HepG2 (cell line): ENCODE measurements around the gene POLR3H. TPM values are rescaled to one million over a fixed set of nuclear protein-coding genes. Genes with fewer than 3 reads are reported as not detected.

Source experiments
- ATAC-seq: fragments of 200-7000 bp; cut with Tn5 transposase; 3 replicates; pipeline ENCODE4 v1.9.1; 2020; ENCODE audit warnings: mild to moderate bottlenecking, moderate library complexity
- BruUV-seq: library from RNA; stranded (reverse); fragments of 400-500 nt; replicated peaks from 2 replicates; lab custom pipeline; 2021; lab: Mats Ljungman, UMichigan
- CTCF ChIA-PET: fragments of 300-600 bp; formaldehyde crosslinking; extraction: SDS; loops from one replicate; lab custom pipeline; 2021; ENCODE audit warnings: low total read pairs, inconsistent platforms, low intra/inter-chr PET ratio; lab: Yijun Ruan, JAX
- POLR2A ChIA-PET: fragments of 350-600 bp; sonication (Branson Sonifier 250); formaldehyde crosslinking; loops from one replicate; lab custom pipeline; 2020; ENCODE audit warnings: antibody characterized with exemption, inconsistent platforms; lab: Yijun Ruan, JAX
- DNase-seq: peaks from one replicate; pipeline ENCODE4 v3.0.0-alpha.2; 2015; ENCODE audit warnings: low spot score
- FAIRE-seq: peaks from 3 replicates; lab custom pipeline; 2011; peaks lifted over from hg19 to GRCh38; lab: Jason Lieb, UNC
- H2AFZ ChIP-seq: one replicate; pipeline ENCODE4 v1.6.1; 2011; ENCODE audit warnings: low read length, inconsistent platforms
- H3K27ac ChIP-seq: fragments of 300-600 bp; 3 replicates; pipeline ENCODE4 v1.8.0; 2011; ENCODE audit warnings: mixed run types, mild to moderate bottlenecking, mixed read lengths, low read length, inconsistent platforms; ENCODE audit not compliant: insufficient read depth; ENCODE audit errors: extremely low read length
- H3K27me3 ChIP-seq, 2 experiments: fragments of 200-600 bp in 1 of 2; 2 replicates in 1 of 2; 3 replicates in 1 of 2; pipeline versions ENCODE4 v1.6.0 to v1.8.0; 2011; ENCODE audit warnings: low read length in 2 of 2, mild to moderate bottlenecking in 2 of 2, moderate library complexity in 2 of 2, inconsistent platforms in 1 of 2; ENCODE audit not compliant: insufficient read depth in 2 of 2, control insufficient read depth in 1 of 2
- H3K36me3 ChIP-seq, 2 experiments: fragments of 200-600 bp in 1 of 2; replicated peaks in 1 of 2; 2 replicates in 1 of 2; 3 replicates in 1 of 2; pipeline versions ENCODE4 v1.5.1 to v1.8.0; 2011; ENCODE audit warnings: low read length in 2 of 2, inconsistent platforms in 1 of 2; ENCODE audit not compliant: insufficient read depth in 2 of 2, control insufficient read depth in 1 of 2
- H3K4me1 ChIP-seq: 2 replicates; pipeline ENCODE4 v1.5.1; 2012; ENCODE audit warnings: low read length, inconsistent platforms; ENCODE audit not compliant: insufficient read depth
- H3K4me2 ChIP-seq: 2 replicates; pipeline ENCODE4 v1.6.0; 2011; ENCODE audit warnings: low read depth, low read length, inconsistent platforms
- H3K4me3 ChIP-seq, 3 experiments: fragments of 200-600 bp in 1 of 3; sonication (generic), shearing (Covaris generic) in 1 of 3; replicated peaks in 1 of 3; 2 replicates each; pipeline ENCODE4 v1.5.1; 2011 to 2016; ENCODE audit warnings: low read length in 3 of 3, inconsistent platforms in 2 of 3, low read depth in 2 of 3, mild to moderate bottlenecking in 2 of 3, control low read depth in 1 of 3, mixed read lengths in 1 of 3; ENCODE audit not compliant: insufficient read depth in 1 of 3
- H3K79me2 ChIP-seq: one replicate; pipeline ENCODE4 v1.6.1; 2011; ENCODE audit warnings: low read length, inconsistent platforms; ENCODE audit not compliant: insufficient read depth
- H3K9ac ChIP-seq: 2 replicates; pipeline ENCODE4 v1.6.0; 2011; ENCODE audit warnings: mild to moderate bottlenecking, low read depth, low read length, inconsistent platforms; ENCODE audit not compliant: insufficient read depth
- H3K9me3 ChIP-seq: 2 replicates; pipeline ENCODE4 v1.5.1; 2012; ENCODE audit warnings: mild to moderate bottlenecking, low read length
- H4K20me1 ChIP-seq: 2 replicates; pipeline ENCODE4 v1.6.0; 2011; ENCODE audit warnings: inconsistent platforms, mild to moderate bottlenecking, low read length, moderate library complexity; ENCODE audit not compliant: insufficient read depth
- DNMT1 ChIP-seq: sonication (generic); formaldehyde crosslinking; IDR thresholded peaks from 2 replicates; pipeline ENCODE4 v1.5.1; 2020; ENCODE audit warnings: mild to moderate bottlenecking, missing genetic modification reagents
- GZF1 ChIP-seq: sonication (generic); formaldehyde crosslinking; IDR thresholded peaks from 2 replicates; pipeline ENCODE4 v1.5.1; 2020; ENCODE audit warnings: mild to moderate bottlenecking, missing genetic modification reagents
- HNRNPK ChIP-seq: fragments of 200-400 bp; formaldehyde crosslinking; IDR thresholded peaks from 2 replicates; pipeline ENCODE4 v1.6.1; 2018; ENCODE audit warnings: low read length, low read depth, moderate library complexity, mild to moderate bottlenecking; ENCODE audit not compliant: poor library complexity, severe bottlenecking
- HOXA5 ChIP-seq: sonication (generic); formaldehyde crosslinking; IDR thresholded peaks from 2 replicates; pipeline ENCODE4 v1.4.0; 2020; ENCODE audit warnings: missing genetic modification reagents
- MYC ChIP-seq: sonication (generic); formaldehyde crosslinking; IDR thresholded peaks from 2 replicates; pipeline ENCODE4 v1.9.0; 2021; ENCODE audit warnings: missing genetic modification reagents, borderline replicate concordance
- NFYB ChIP-seq: sonication (generic); formaldehyde crosslinking; IDR thresholded peaks from 2 replicates; pipeline ENCODE4 v1.4.0; 2020; ENCODE audit warnings: missing genetic modification reagents
- NONO ChIP-seq, 2 experiments: fragments of 450-650 bp in 1 of 2; sonication (generic) in 1 of 2; formaldehyde crosslinking in 1 of 2; IDR thresholded peaks in 1 of 2; conservative IDR thresholded peaks in 1 of 2; 2 replicates each; pipeline versions ENCODE4 v1.6.1 to v1.8.0; 2017 to 2022; ENCODE audit warnings: mild to moderate bottlenecking in 1 of 2, missing genetic modification reagents in 1 of 2, moderate library complexity in 1 of 2
- RBM39 ChIP-seq: fragments of 200-400 bp; formaldehyde crosslinking; IDR thresholded peaks from one replicate; pipeline ENCODE4 v1.6.1; 2018; ENCODE audit warnings: antibody characterized with exemption, mild to moderate bottlenecking, low read depth, low read length; ENCODE audit not compliant: poor library complexity, severe bottlenecking
- SYNCRIP ChIP-seq: fragments of 200-400 bp; formaldehyde crosslinking; IDR thresholded peaks from 2 replicates; pipeline ENCODE4 v1.6.1; 2018; ENCODE audit warnings: mild to moderate bottlenecking, low read depth, low read length; ENCODE audit not compliant: insufficient read depth
- USF2 ChIP-seq, 2 experiments: sonication (generic) in 1 of 2; formaldehyde crosslinking in 1 of 2; IDR thresholded peaks; 2 replicates each; pipeline versions ENCODE4 v1.5.1 to v1.6.1; 2011 to 2020; ENCODE audit warnings: borderline replicate concordance in 1 of 2, low read depth in 1 of 2, low read length in 1 of 2, mild to moderate bottlenecking in 1 of 2, missing genetic modification reagents in 1 of 2, moderate library complexity in 1 of 2
- ZMYM2 ChIP-seq: sonication (generic); formaldehyde crosslinking; IDR thresholded peaks from 2 replicates; pipeline ENCODE4 v1.8.0; 2022; ENCODE audit warnings: mild to moderate bottlenecking, missing genetic modification reagents
- ZNF138 ChIP-seq: sonication (generic); formaldehyde crosslinking; IDR thresholded peaks from 2 replicates; pipeline ENCODE4 v1.5.0; 2020; ENCODE audit warnings: mild to moderate bottlenecking, low read depth, missing genetic modification reagents
- ZNF234 ChIP-seq: sonication (generic); formaldehyde crosslinking; conservative IDR thresholded peaks from 2 replicates; pipeline ENCODE4 v1.5.1; 2020; ENCODE audit warnings: mild to moderate bottlenecking, missing genetic modification reagents
- ZNF296 ChIP-seq: sonication (generic); formaldehyde crosslinking; conservative IDR thresholded peaks from 2 replicates; pipeline ENCODE4 v1.5.0; 2020; ENCODE audit warnings: mild to moderate bottlenecking, missing genetic modification reagents
- ZNF569 ChIP-seq: sonication (generic); formaldehyde crosslinking; IDR thresholded peaks from 2 replicates; pipeline ENCODE4 v1.5.0; 2020; ENCODE audit warnings: mild to moderate bottlenecking, missing genetic modification reagents, moderate library complexity, borderline replicate concordance
- ZNF614 ChIP-seq: IDR thresholded peaks from 2 replicates; pipeline ENCODE4 v1.6.1; 2018; ENCODE audit warnings: missing biosample characterization, missing genetic modification reagents, inconsistent platforms, borderline replicate concordance
- ZSCAN9 ChIP-seq: IDR thresholded peaks from 2 replicates; pipeline ENCODE4 v1.6.1; 2016; ENCODE audit warnings: borderline replicate concordance
- WGBS: methylation state at CpG from one replicate; pipeline ENCODE4 v1.1.6; 2017; ENCODE audit warnings: low lambda C conversion rate; 5-methylcytosine and 5-hydroxymethylcytosine counted together
- in situ Hi-C: cut with HindIII; loops from 2 replicates; pipeline ENCODE4 v1.10.0; 2017; ENCODE audit warnings: low pct_unique_long_range_greater_than_20kb; ENCODE audit not compliant: extremely low pct_ligation_motif_present
- intact Hi-C: fragments of 100-400 bp; cut with micrococcal nuclease; formaldehyde crosslinking; loops from one replicate; pipeline ENCODE4 v1.10.0; 2022; ENCODE audit not compliant: unreplicated experiment
- polyA plus RNA-seq, 8 experiments: library from polyadenylated mRNA; depleted of rRNA in 3 of 8; stranded (reverse) in 7 of 8; unstranded in 1 of 8; fragments of >200 nt; fragmentation: Illumina TruSeq in 4 of 8; extraction: Trizol in 4 of 8; gene quantifications; 2 replicates each; pipeline versions ENCODE4 v1.2.1 to v1.2.3, GENCODE V29; 2011 to 2016; ENCODE audit warnings: low read depth in 4 of 8, missing spikeins in 1 of 8, mixed read lengths in 1 of 8; ENCODE audit not compliant: insufficient read depth in 1 of 8
- total RNA-seq, 5 experiments: library from RNA; depleted of rRNA; stranded (reverse); fragments of >200 nt; fragmentation: Illumina TruSeq; extraction: Trizol; gene quantifications; 2 replicates each; pipeline ENCODE4 v1.2.3, GENCODE V29; 2016; ENCODE audit warnings: low read depth in 1 of 5

POLR3H gene
- total and polyA plus RNA-seq, 2 of the 13 experiments (the other 11 are each of a cell fraction or from before 2014, with no cell fraction given), result 10.3 to 28.6 TPM

GRCh38 chr22:41584881-41585280, 40.6 kb upstream of the POLR3H start:
- Histone ChIP-seq H3K27me3 (no peaks in the 10 kb centered on the region), H3K9ac (no peak overlapping the region), H3K36me3 (peaks cover 9 to 37% of the 10 kb centered on the region in 2 experiments), H3K79me2 (peaks cover 10% of the 10 kb centered on the region), H3K9me3 (no peaks in the 10 kb centered on the region), H4K20me1 (no peaks in the 10 kb centered on the region), H3K4me1 (peaks cover 18% of the 10 kb centered on the region), H2AFZ (no peak overlapping the region), H3K4me3 (no peak overlapping the region), H3K4me2 (no peak overlapping the region), H3K27ac (no peak overlapping the region)
- ChIA-PET POLR2A (interaction anchor here (1.3 kb wide), 1 partner anchor 35 kb away, joined by 3 read pairs; no protein-coding TSS in a partner anchor), CTCF (no interaction called here)
- in situ Hi-C loops, result no loop called here
- BruUV-seq, result no TSS peak
- no peak for ATAC-seq
- no peak for DNase-seq
- no peak for FAIRE-seq
- intact Hi-C loops, result no loop called here
- TF ChIP-seq USF2 (IDR thresholded peaks at IDR 0.05; ENCODE audit: low read depth, low read length) (no peak), USF2 (CRISPR knock-in tag; IDR thresholded peaks at IDR 0.05; ENCODE audit: borderline replicate concordance) (no peak), DNMT1 (no peak), SYNCRIP (no peak), GZF1 (CRISPR knock-in tag) (no peak), ZNF296 (CRISPR knock-in tag) (no peak), NFYB (CRISPR knock-in tag) (no peak), ZNF234 (CRISPR knock-in tag) (no peak), ZNF569 (CRISPR knock-in tag) (no peak), ZMYM2 (no peak), ZSCAN9 (CRISPR knock-in tag) (no peak), HNRNPK (no peak), NONO (IDR thresholded peaks at IDR 0.05) (no peak), NONO (CRISPR knock-in tag; conservative IDR thresholded peaks at IDR 0.05) (no peak), MYC (CRISPR knock-in tag) (no peak), ZNF614 (CRISPR knock-in tag) (no peak), RBM39 (no peak), ZNF138 (no peak), HOXA5 (CRISPR knock-in tag) (no peak)
- WGBS, result 91% methylated on average over 6 of the region's 6 CpGs
